Stimulated activated CD8-positive, alpha-beta memory T cell treated with anti-CD3 and anti-CD28 coated beads, Interleukin-7, amount 100 ng/mL, for 4 hours (primary cell): ENCODE results near the gene SV2A.
A peak's percentile ranks its signal among the peaks of the same experiment; 100 is the strongest.
"Not testable (repeated sequence)": the region's sequence is repeated elsewhere in the genome, so short reads cannot be mapped to it uniquely, and the experiment has no call there.

Source experiments
- DNase-seq, 2 donors: peaks; one replicate each; pipeline ENCODE4 v3.0.0-alpha.2; 2020; ENCODE audit warnings: low read depth in 2 of 2

Gene SV2A

GRCh38 chr1:149917571-149918144 lies at the start of gene SV2A:
Gene SV2A (minus strand): TSS chr1:149917844. CDS start chr1:149913840, 4,004 bp downstream.
- peak in 1 of 2 donors; percentile 21 for DNase-seq

DNA sequence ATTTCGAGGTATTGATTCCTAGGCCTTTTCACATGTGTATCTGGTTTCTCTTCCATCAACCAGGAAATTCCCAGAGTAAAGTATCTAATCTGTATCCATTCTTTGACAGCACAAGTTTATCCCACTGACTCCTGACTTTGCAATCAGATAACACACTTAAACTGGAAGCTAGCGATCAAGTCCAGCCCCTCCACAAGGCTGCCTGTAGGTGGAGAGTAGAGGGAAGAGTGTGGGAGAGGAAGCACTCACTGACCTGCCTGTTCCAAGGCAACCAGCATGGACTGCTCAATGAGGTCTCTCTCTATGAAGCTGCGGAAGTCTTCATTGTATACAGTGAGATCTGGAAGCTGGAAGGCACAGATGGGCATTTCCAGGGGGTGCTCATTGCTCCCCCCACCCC lies 49.4 kb upstream of the SV2A start:
- no peak for DNase-seq

DNA sequence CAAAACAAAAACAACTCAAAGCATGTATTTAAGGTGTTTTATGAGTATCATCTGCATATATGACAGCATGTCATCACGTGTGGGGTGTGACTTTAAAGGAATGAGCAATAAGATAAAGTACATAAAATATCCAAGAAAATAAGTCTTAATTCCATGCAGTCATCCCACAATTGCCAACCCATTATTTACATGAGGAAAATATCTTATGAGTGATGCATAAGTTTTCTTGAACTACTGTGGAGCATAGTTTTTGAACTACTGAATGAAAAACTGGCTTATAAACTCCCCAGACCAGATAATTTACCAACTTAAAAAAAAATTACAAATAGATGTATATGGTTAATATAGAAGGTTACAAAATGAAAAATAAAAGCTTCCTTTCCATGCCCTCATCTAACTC lies 48.8 kb upstream of the SV2A start:
- no peak for DNase-seq

DNA sequence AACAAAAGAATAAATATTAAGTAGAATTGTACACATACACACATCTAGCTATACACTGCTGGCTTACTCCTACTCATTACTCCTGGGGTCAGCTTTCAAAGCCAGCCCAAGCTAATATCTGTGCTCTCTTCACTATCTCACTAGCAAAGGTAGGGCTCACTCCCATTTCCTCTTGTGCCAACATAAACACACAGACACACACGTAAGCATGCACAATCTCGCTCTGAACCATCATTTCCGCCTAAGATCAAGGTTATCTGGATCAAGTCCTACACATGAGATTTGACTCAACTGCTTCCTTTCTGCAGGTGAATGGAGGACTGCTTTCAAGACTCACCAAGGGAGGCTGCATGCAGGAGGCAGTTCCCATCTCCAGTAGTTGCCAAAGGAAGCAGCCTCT lies 47.8 kb upstream of the SV2A start:
- no peak for DNase-seq

DNA sequence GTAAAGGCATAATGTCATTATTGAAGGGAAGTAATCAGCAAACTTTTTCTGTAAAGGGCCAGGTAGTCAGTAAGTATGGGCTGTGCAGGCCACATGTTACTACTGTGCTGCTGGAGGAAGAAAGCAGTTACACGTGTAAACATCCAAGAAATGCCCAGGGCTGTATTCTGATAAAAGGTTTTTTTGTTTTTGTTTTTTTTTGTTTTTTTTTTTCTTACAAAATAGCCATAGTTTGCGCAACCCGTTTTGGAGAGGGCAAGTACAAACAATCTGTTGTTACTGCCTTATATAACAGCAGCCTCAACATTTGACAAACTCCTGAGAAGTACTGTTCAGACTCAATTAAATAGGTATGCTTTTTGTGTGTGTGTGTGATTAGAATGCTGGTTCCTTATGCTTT lies 45.7 kb upstream of the SV2A start:
- no peak for DNase-seq

DNA sequence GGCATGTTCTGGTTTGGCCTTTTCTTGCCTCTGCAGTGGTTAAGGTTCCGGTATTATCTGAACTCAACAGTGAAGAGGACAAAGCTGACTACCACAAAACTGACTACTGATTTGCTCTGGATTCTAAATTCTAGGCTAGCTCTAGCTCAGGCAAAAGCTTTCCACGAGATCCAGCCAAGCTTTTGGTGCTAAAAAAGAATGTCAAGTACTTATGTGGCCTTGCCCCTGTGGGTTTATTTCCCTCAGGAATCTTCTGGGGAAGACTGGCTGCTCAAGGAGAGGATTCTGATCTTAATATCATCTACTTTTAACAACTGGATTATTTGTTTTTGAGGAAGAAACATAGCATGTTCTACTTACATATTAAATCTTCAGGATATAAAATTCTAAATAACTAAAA lies 45.1 kb upstream of the SV2A start:
- no peak for DNase-seq

DNA sequence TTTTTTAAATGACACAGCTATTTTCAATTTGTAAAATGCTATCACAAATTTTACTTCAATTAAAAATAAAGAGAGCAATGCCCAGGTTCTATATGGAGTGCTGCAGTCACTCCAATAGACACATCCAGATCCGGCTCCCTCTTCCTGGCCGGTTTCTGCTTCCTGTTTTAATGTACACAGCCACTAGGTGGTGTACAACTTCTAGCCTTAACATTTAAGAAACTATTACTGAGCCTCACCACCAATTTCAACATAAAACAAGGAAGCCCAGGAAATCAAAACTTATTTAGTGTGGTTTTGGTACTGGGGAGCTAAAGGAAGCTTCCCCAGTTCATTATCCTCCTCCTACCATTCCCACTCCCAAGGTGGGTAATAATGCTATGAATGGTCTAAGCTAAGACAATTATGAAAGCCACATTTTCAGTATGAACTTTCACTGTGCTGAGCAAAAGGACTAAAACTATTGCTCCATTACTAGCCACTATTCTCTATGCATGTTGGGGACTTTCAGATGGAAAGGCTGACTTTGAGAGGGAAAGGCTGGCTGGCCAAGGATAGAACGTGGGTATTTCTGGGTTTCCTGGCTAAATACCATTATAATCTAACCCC lies 44.5 kb upstream of the SV2A start:
- DNase-seq, result peak in 1 of 2 donors; percentile 5

GRCh38 chr1:149957548-149957947 lies 39.9 kb upstream of the SV2A start:
- DNase-seq, result not testable (repeated sequence)

DNA sequence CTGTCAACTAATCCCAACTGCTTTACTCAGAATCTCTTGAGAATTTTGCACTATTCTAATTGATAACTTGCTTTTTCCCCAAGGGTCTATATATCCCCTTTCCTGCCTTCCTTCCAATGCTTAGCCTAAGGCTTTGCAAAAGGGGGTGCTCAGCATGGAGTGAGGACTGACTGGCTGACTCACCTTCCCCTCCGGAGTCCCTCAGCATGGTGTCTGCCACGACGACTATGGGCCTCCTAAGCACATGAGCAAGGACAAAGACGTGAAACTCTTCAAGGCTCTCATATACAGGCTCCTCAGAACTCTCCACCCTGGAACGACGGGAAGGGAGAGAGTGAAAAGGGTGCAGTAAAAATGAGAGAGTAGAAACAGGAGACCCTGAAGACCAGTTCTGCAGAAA lies 32.3 kb upstream of the SV2A start:
- DNase-seq, result no peak

GRCh38 chr1:149945206-149945605 lies 27.6 kb upstream of the SV2A start:
- DNase-seq, result no peak

- no peak for DNase-seq
Measured at GRCh38 chr1:149942885-149943284, 25.2 kb upstream of the SV2A start.

DNA sequence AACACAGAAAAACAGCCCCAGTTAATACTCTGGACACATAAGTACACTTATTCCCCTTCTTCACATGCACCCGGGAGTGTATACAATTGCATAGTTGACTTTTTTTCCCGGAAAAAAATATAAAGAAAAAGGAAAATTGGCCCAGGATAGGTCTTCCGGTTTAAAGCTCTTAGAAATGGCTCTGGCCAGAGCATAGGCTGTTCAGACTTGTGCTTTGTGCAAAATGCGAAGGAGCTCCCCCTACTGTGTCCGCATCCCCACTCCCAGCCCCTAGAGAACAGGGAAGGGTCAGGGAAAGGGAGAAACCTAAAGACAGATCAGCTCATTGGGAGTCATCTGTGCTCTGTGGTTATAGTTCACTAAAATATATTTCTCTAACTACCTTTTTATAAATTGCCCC lies 24.6 kb upstream of the SV2A start:
- DNase-seq, result no peak

GRCh38 chr1:149940427-149940826 lies 22.8 kb upstream of the SV2A start:
- no peak for DNase-seq

- not testable (repeated sequence) for DNase-seq
Measured at GRCh38 chr1:149938668-149939003, 21.0 kb upstream of the SV2A start.

GRCh38 chr1:149937759-149938158 lies 20.1 kb upstream of the SV2A start:
- no peak for DNase-seq

DNA sequence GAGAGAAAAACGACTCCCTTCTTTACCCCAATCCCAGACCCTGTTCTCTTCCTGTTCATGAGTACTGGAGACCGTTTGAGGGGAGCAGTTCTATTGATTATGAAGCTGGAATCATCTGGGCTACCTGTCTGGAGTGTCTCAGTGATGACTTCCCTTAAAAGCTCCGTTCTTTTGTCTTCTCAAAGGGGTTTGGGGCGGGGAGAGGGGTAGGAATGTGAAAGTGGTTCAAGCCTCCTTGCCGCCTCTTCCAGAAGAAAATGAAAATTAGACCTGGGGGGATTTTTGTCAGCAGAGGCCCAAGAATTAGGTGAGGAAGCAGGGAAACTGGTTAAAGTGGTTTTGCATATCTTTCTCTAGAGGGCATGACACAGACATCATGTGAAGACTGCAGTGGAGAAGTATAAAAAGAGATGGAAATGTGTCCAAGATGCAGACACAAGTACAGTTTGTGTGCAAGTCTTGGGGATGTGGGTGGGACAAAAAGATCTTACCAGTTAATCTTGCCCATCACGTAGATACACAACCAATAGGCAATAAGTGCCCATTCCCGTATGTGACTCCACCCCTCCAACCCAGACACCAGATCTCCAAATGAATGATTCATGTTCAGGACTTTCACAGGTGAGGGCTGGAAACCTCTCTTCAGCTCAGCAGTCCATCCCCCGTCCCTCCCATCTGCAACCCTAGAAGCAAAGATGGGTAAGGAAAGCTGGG lies 19.5 kb upstream of the SV2A start:
- DNase-seq, result no peak

- no peak for DNase-seq
Measured at GRCh38 chr1:149936170-149936991, 18.7 kb upstream of the SV2A start, which contains the start of gene MTMR11. Gene MTMR11 (minus strand): TSS chr1:149936879. CDS start chr1:149936647, 232 bp downstream.

GRCh38 chr1:149934356-149934755 lies 16.7 kb upstream of the SV2A start:
- DNase-seq, result no peak

DNA sequence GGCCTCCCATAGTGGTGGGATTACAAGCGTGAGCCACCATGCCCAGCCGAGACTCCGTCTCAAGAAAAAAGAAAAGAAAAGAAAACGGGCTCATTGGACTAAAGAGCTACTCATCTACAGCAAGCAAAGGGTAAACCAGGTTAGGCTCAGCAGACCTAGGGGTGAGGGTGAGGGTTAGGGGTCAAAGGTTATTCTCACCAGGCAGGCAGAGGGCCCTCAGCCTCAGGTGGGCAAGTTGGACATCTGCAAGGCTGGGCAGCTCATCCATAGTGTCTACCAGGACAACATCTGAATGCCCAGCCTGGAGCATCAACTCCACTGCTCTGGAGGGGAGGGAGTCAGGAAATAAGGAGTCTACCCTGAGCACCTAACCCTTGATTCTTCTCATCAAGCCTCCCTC lies 15.6 kb upstream of the SV2A start:
- no peak for DNase-seq

GRCh38 chr1:149932474-149932873 lies 14.8 kb upstream of the SV2A start:
- DNase-seq, result no peak

- no peak for DNase-seq
Measured at GRCh38 chr1:149931212-149931790, 13.7 kb upstream of the SV2A start.

DNA sequence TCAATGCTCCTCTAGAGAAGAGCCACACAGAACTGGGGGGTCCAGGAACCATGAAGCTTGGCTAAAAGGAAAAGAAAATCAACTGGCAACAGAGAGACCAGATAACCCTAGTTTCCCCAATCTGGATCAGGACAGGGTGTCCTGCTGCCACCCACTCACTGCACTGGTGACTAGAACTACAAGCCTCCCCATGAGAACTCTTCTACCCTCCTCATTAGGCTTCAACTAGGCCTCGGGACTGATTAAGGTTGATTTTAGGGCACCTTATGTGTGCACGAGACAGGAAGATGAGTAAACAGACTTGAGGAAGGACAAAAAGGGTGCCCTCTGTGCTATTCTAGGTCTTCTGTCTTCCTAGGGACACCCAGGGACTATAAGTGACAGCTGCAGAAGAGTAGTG lies 12.2 kb upstream of the SV2A start:
- no peak for DNase-seq
